Muscle of back (tissue), 11 donors: ENCODE measurements around the gene ALOXE3. TPM values are rescaled to one million over a fixed set of nuclear protein-coding genes. Genes with fewer than 3 reads are reported as not detected.

Experiments used
- DNase-seq, 3 donors: peaks; one replicate each; pipeline versions ENCODE4 v3.0.0 to v3.0.0-alpha.2; 2013
- polyA plus RNA-seq, 10 donors: library from polyadenylated mRNA; unstranded; fragments of 120-200 nt; gene quantifications; one replicate each; pipeline ENCODE4 v1.2.1, GENCODE V29; 2013; ENCODE audit not compliant: insufficient read length in 10 of 10

Gene ALOXE3
- polyA plus RNA-seq, 10 donors: 0.05 TPM; not detected in 9

GRCh38 chr17:8053600-8053999 lies 64.7 kb downstream of the ALOXE3 start:
- no peak for DNase-seq

- DNase-seq: no peak
Measured at GRCh38 chr17:8052256-8053252, 65.8 kb downstream of the ALOXE3 start.

GRCh38 chr17:8051831-8052230 lies 66.5 kb downstream of the ALOXE3 start:
- no peak for DNase-seq

GRCh38 chr17:8048736-8049135 lies 69.6 kb downstream of the ALOXE3 start:
- no peak for DNase-seq

GRCh38 chr17:8048236-8048635 lies 70.1 kb downstream of the ALOXE3 start:
- no peak for DNase-seq

GRCh38 chr17:8047769-8048110 lies 70.6 kb downstream of the ALOXE3 start:
- DNase-seq: no peak

GRCh38 chr17:8046929-8047768 lies 71.2 kb downstream of the ALOXE3 start:
- DNase-seq: no peak

- DNase-seq: no peak
Measured at GRCh38 chr17:8046306-8046928, 71.9 kb downstream of the ALOXE3 start.

Other genes starting within 250 kb of the ALOXE3 start
- 100 to 1,000 TPM in 1 of 10 donors, 10 to 100 TPM in 9; 57.4 to 113 (median 80.2) TPM for gene CHD3, start 229.7 kb downstream of the ALOXE3 start, polyA plus RNA-seq
- 1 to 10 TPM; 2.0 to 5.5 (median 3.3) TPM for gene RNF227, start 202.2 kb downstream of the ALOXE3 start, polyA plus RNA-seq
- 1 to 10 TPM; 3.8 to 7.4 (median 4.9) TPM for gene KCNAB3, start 188.7 kb downstream of the ALOXE3 start, polyA plus RNA-seq
- gene TRAPPC1, start 186.6 kb downstream of the ALOXE3 start, polyA plus RNA-seq: 100 to 1,000 TPM in 1 of 10 donors, 10 to 100 TPM in 9; 71.2 to 102 (median 82.0) TPM
- 10 to 100 TPM; 22.9 to 53.1 (median 31.4) TPM for gene CNTROB, start 186.3 kb downstream of the ALOXE3 start, polyA plus RNA-seq
- under 1 TPM in 2 of 10 donors, not detected in 8; 0.05 to 0.07 TPM for gene GUCY2D, start 115.9 kb downstream of the ALOXE3 start, polyA plus RNA-seq
- under 1 TPM; 0.19 to 0.86 (median 0.40) TPM for gene ALOX15B, start 79.5 kb downstream of the ALOXE3 start, polyA plus RNA-seq
- under 1 TPM in 1 of 10 donors, not detected in 9; 0.38 TPM for gene ALOX12B, start 30.8 kb downstream of the ALOXE3 start, polyA plus RNA-seq
- gene HES7, start 5.6 kb upstream of the ALOXE3 start, polyA plus RNA-seq: under 1 TPM in 7 of 10 donors, not detected in 3; 0.11 to 0.27 (median 0.16) TPM
- gene PER1, start 33.9 kb upstream of the ALOXE3 start, polyA plus RNA-seq: 10 to 100 TPM; 31.8 to 90.5 (median 56.4) TPM
- gene VAMP2, start 44.4 kb upstream of the ALOXE3 start, polyA plus RNA-seq: 10 to 100 TPM; 53.6 to 73.6 (median 59.5) TPM
- gene TMEM107, start 57.9 kb upstream of the ALOXE3 start, polyA plus RNA-seq: 1 to 10 TPM; 4.8 to 7.6 (median 6.3) TPM
- gene BORCS6, start 71.7 kb upstream of the ALOXE3 start, polyA plus RNA-seq: 1 to 10 TPM; 3.1 to 4.7 (median 3.8) TPM
- 10 to 100 TPM; 12.5 to 25.0 (median 17.2) TPM for gene AURKB, start 92.1 kb upstream of the ALOXE3 start, polyA plus RNA-seq
- 10 to 100 TPM in 8 of 10 donors, 1 to 10 TPM in 2; 7.4 to 18.0 (median 12.0) TPM for gene CTC1, start 129.5 kb upstream of the ALOXE3 start, polyA plus RNA-seq
- 10 to 100 TPM; 17.6 to 29.8 (median 23.1) TPM for gene PFAS, start 130.8 kb upstream of the ALOXE3 start, polyA plus RNA-seq
- 10 to 100 TPM; 17.3 to 23.4 (median 20.8) TPM for gene RANGRF, start 170.2 kb upstream of the ALOXE3 start, polyA plus RNA-seq
- gene SLC25A35, start 176.9 kb upstream of the ALOXE3 start, polyA plus RNA-seq: 1 to 10 TPM; 1.0 to 4.3 (median 1.8) TPM
- gene ARHGEF15, start 191.7 kb upstream of the ALOXE3 start, polyA plus RNA-seq: 10 to 100 TPM in 9 of 10 donors, 1 to 10 TPM in 1; 9.7 to 21.9 (median 12.1) TPM
- gene ODF4, start 221.3 kb upstream of the ALOXE3 start, polyA plus RNA-seq: under 1 TPM in 1 of 10 donors, not detected in 9; 0.29 TPM